Parathyroid adenoma (tissue), 2 donors: ENCODE data around the gene NBEA.

Source experiments
- H2AFZ ChIP-seq: fragments of 300-600 bp; sonication (generic); one replicate; pipeline ENCODE4 v1.7.0; 2017; ENCODE audit warnings: antibody characterized with exemption, mild to moderate bottlenecking
- H3K27ac ChIP-seq: fragments of 300-600 bp; sonication (generic); one replicate; pipeline ENCODE4 v1.7.0; 2017
- H3K27me3 ChIP-seq: fragments of 300-600 bp; sonication (generic); one replicate; pipeline ENCODE4 v1.7.0; 2017; ENCODE audit warnings: low read length; ENCODE audit not compliant: control insufficient read depth, insufficient read depth
- H3K36me3 ChIP-seq: fragments of 300-600 bp; sonication (generic); one replicate; pipeline ENCODE4 v1.7.0; 2017; ENCODE audit warnings: low read length; ENCODE audit not compliant: control insufficient read depth, insufficient read depth
- H3K4me1 ChIP-seq: fragments of 300-600 bp; sonication (generic); one replicate; pipeline ENCODE4 v1.7.0; 2017; ENCODE audit warnings: control low read depth
- H3K4me2 ChIP-seq: fragments of 300-600 bp; sonication (generic); one replicate; pipeline ENCODE4 v1.7.0; 2017; ENCODE audit warnings: low read length
- H3K4me3 ChIP-seq: fragments of 300-600 bp; sonication (generic); one replicate; pipeline ENCODE4 v1.7.0; 2017; ENCODE audit warnings: low read depth, low read length
- H3K79me2 ChIP-seq: fragments of 300-600 bp; sonication (generic); one replicate; pipeline ENCODE4 v1.7.0; 2017; ENCODE audit warnings: control low read depth
- H3K9ac ChIP-seq: fragments of 300-600 bp; sonication (generic); one replicate; pipeline ENCODE4 v1.7.0; 2017; ENCODE audit warnings: mild to moderate bottlenecking
- H3K9me3 ChIP-seq: fragments of 300-600 bp; sonication (generic); one replicate; pipeline ENCODE4 v1.7.0; 2017; ENCODE audit warnings: low read length; ENCODE audit not compliant: control insufficient read depth
- TF ChIP-seq, protein P1 (sequence below): fragments of 300-600 bp; sonication (generic); IDR thresholded peaks from one replicate; pipeline ENCODE4 v1.7.0; 2017; ENCODE audit warnings: antibody characterized with exemption, mild to moderate bottlenecking
- donor health status: primary hyperparathyroidism.

The NBEA gene

DNA sequence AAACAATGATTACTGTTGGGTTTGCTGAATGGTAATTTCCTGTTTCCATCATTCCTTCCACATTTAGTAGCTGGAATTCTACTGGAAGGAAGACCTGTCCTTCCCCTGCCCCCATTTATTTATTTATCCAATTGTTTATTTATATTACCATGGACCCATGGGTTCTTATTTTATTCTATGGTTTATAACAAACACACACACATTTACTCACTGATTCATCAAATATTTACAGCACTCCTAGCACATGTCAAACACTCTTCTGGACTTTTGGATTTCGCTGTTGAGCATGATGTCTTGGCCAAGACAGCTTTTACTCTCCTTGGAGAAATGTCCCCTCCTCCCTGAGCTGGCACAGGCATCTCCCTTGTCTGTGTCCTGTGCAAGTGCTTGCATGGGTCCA, 762.3 kb downstream of the NBEA start:
- no peak overlapping the region for H3K4me2 ChIP-seq
- H3K4me1 ChIP-seq = no peaks in the 10 kb centered on the region
- TF ChIP-seq, protein P1, sequence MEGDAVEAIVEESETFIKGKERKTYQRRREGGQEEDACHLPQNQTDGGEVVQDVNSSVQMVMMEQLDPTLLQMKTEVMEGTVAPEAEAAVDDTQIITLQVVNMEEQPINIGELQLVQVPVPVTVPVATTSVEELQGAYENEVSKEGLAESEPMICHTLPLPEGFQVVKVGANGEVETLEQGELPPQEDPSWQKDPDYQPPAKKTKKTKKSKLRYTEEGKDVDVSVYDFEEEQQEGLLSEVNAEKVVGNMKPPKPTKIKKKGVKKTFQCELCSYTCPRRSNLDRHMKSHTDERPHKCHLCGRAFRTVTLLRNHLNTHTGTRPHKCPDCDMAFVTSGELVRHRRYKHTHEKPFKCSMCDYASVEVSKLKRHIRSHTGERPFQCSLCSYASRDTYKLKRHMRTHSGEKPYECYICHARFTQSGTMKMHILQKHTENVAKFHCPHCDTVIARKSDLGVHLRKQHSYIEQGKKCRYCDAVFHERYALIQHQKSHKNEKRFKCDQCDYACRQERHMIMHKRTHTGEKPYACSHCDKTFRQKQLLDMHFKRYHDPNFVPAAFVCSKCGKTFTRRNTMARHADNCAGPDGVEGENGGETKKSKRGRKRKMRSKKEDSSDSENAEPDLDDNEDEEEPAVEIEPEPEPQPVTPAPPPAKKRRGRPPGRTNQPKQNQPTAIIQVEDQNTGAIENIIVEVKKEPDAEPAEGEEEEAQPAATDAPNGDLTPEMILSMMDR = no peak
- H3K9me3 ChIP-seq = no peaks in the 10 kb centered on the region
- no peaks in the 10 kb centered on the region for H3K27me3 ChIP-seq
- H3K27ac ChIP-seq = no peak overlapping the region
- no peak overlapping the region for H3K4me3 ChIP-seq
- no peak overlapping the region for H2AFZ ChIP-seq
- H3K36me3 ChIP-seq = no peaks in the 10 kb centered on the region
- H3K9ac ChIP-seq = no peak overlapping the region
- no peaks in the 10 kb centered on the region for H3K79me2 ChIP-seq

DNA sequence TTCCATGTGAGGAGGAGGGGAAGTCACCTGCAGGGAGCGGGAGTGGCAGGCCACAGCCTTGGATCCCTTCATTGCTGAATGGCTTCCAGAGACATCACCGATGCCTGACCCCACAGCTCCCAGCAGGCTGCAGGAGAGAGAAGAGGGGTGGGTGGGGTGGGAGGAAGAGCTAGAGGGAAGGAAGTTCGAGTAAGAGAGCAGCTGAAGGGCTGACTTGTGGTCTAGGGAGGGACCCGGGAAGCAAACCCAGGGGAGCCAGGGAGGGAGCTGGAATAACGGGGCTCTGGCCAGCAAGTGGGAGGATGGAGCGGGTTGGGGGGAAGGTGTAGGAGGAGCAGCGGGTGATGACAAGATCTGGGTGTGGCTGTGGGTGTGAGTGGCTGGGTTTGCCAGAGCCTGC, 764.2 kb downstream of the NBEA start:
- Histone ChIP-seq H3K9me3 (no peaks in the 10 kb centered on the region), H3K4me1 (no peaks in the 10 kb centered on the region), H3K27me3 (no peaks in the 10 kb centered on the region), H3K4me3 (no peak overlapping the region), H3K79me2 (no peaks in the 10 kb centered on the region), H3K9ac (no peak overlapping the region), H3K27ac (no peak overlapping the region), H3K36me3 (no peaks in the 10 kb centered on the region), H3K4me2 (no peak overlapping the region), H2AFZ (no peak overlapping the region)
- TF ChIP-seq, protein P1 = no peak

DNA sequence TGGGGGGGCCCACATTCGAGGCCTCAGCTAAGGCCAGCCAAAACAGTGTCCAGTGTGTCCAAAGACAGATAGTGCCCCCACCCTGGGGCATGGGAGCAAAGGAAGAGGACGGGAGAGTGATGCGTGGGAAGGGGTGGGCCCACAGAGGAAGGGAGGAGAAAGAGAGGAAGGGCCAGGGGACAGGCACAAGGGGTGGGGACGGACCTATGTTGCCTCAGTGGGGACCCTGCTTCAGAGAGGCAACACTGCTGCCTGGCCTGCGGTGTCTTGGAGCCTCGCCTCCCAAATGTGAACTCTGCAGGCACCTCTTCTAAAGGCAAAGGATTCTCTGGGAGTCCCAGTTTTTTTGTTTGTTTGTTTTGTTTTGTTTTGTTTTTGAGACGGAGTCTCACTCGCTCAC, 764.7 kb downstream of the NBEA start:
- no peaks in the 10 kb centered on the region for H3K4me1 ChIP-seq
- H3K36me3 ChIP-seq = no peaks in the 10 kb centered on the region
- no peaks in the 10 kb centered on the region for H3K79me2 ChIP-seq
- H3K27ac ChIP-seq = no peak overlapping the region
- H3K9ac ChIP-seq = no peak overlapping the region
- TF ChIP-seq, protein P1 = no peak
- no peaks in the 10 kb centered on the region for H3K9me3 ChIP-seq
- no peak overlapping the region for H3K4me2 ChIP-seq
- no peaks in the 10 kb centered on the region for H3K27me3 ChIP-seq
- H2AFZ ChIP-seq = no peak overlapping the region
- no peak overlapping the region for H3K4me3 ChIP-seq

DNA sequence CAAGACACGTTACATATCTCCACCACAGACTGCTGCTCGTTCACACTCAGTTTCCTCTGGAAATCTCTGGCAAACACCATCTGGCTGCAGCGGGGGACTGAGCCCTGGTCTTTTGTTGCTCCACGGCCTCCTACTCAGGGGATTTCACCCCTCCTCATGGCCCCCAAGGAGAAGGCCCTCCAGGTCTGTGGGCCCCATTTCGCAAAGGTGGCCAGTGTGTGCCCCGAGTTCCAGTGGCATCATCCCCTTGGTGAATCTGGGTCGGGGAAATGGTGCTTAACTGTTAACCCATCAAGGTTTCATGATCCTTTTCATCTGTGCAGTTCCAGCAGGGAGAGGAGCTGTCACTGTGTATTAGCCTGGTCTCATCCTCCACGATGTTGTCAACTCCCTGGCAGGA, 769.8 kb downstream of the NBEA start:
- Histone ChIP-seq H3K4me3 (no peak overlapping the region), H3K9ac (no peak overlapping the region), H3K36me3 (no peaks in the 10 kb centered on the region), H3K27me3 (no peaks in the 10 kb centered on the region), H3K79me2 (no peaks in the 10 kb centered on the region), H3K4me1 (no peaks in the 10 kb centered on the region), H2AFZ (no peak overlapping the region), H3K27ac (no peak overlapping the region), H3K9me3 (no peaks in the 10 kb centered on the region), H3K4me2 (no peak overlapping the region)
- TF ChIP-seq, protein P1 = no peak

DNA sequence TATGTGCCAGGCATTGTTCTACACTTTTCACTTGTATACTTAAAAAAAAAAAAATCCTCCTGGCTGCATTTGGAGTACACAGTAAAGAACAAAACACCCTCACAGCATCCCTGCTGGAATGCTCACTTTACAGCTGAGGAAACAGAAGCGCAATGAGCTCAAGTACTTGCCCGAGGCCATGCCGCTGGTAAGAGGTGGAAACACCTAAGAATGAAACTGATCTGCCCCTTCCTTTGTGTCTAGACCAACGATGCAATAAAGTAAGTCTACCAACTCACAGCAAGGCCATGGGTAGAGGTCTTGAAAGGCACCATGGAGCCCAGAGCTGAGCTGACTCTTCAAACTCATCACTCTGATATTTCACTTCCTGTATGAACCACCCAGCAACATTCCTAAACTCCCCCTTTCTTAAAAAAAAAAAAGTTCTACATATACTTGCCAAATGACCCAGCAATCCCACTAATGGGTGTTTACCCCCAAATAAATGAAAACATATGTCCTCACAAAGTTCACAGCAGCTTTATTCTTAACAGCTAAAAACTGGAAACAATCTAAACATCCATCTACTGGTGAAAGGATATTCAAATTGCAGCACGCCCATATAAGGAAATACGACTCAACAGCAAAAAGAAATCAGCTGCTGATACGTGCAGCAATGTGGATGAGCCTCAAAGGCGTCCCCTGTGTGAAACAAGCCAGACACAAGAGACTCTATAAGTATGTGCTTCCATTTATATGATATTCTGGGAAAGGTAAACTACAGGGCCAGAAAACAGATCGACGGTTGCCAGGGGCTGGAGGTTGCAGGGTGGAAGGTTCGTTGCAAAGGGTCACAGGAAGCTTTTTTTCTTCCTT, 771.1 kb downstream of the NBEA start:
- Histone ChIP-seq H3K9me3 (no peaks in the 10 kb centered on the region), H2AFZ (no peak overlapping the region), H3K4me2 (no peak overlapping the region), H3K36me3 (no peaks in the 10 kb centered on the region), H3K4me1 (no peaks in the 10 kb centered on the region), H3K27me3 (no peaks in the 10 kb centered on the region), H3K4me3 (no peak overlapping the region), H3K27ac (no peak overlapping the region), H3K79me2 (no peaks in the 10 kb centered on the region), H3K9ac (no peak overlapping the region)
- TF ChIP-seq, protein P1 = no peak
